PC-3 (cell line): Measurements from ENCODE around the gene PCSK5. TPM values are rescaled to one million over a fixed set of nuclear protein-coding genes. Genes with fewer than 3 reads are reported as not detected.

Experiments used
- ATAC-seq: fragments of 200-7000 bp; cut with Tn5 transposase; 2 replicates; pipeline ENCODE4 v1.9.1; 2020; ENCODE audit warnings: mild to moderate bottlenecking, moderate library complexity
- BruUV-seq: library from RNA; stranded (reverse); fragments of 400-500 nt; replicated peaks from 2 replicates; lab custom pipeline; 2021; lab: Mats Ljungman, UMichigan
- CTCF ChIA-PET: fragments of 300-600 bp; sonication (Branson Sonifier 250); formaldehyde crosslinking; loops from one replicate; lab custom pipeline; 2022; ENCODE audit warnings: antibody characterized with exemption; lab: Charles Lee
- POLR2A ChIA-PET: fragments of 300-600 bp; sonication (Branson Sonifier 250); formaldehyde crosslinking; loops from one replicate; lab custom pipeline; 2022; ENCODE audit warnings: antibody characterized with exemption; ENCODE audit not compliant: unreplicated experiment; lab: Charles Lee
- DNase-seq: peaks from one replicate; pipeline ENCODE4 v3.0.0-alpha.2; 2015
- H2AFZ ChIP-seq: fragments of 300-600 bp; sonication (generic); 2 replicates; pipeline ENCODE4 v1.6.0; 2016; ENCODE audit warnings: antibody characterized with exemption, low read length
- H3F3A ChIP-seq: fragments of 300-600 bp; sonication (generic); one replicate; pipeline ENCODE4 v1.6.0; 2017; ENCODE audit warnings: antibody characterized with exemption, low read length, control low read depth, mild to moderate bottlenecking; ENCODE audit not compliant: unreplicated experiment
- H3K27ac ChIP-seq: fragments of 300-600 bp; sonication (generic); 2 replicates; pipeline ENCODE4 v1.5.1; 2016; ENCODE audit warnings: mild to moderate bottlenecking, low read length
- H3K27me3 ChIP-seq: fragments of 300-600 bp; sonication (generic); 2 replicates; pipeline ENCODE4 v1.6.1; 2016; ENCODE audit warnings: low read length, mixed read lengths
- H3K36me3 ChIP-seq: fragments of 300-600 bp; sonication (generic); 2 replicates; pipeline ENCODE4 v1.6.1; 2016; ENCODE audit warnings: low read depth, mixed run types, low read length, mixed read lengths
- H3K4me1 ChIP-seq: fragments of 300-600 bp; sonication (generic); 2 replicates; pipeline ENCODE4 v1.5.1; 2016; ENCODE audit warnings: low read length; ENCODE audit not compliant: insufficient read depth
- H3K4me2 ChIP-seq: fragments of 300-600 bp; sonication (generic); 2 replicates; pipeline ENCODE4 v1.6.0; 2016; ENCODE audit warnings: low read length
- H3K4me3 ChIP-seq: fragments of 300-600 bp; sonication (generic); 2 replicates; pipeline ENCODE4 v1.5.1; 2016; ENCODE audit warnings: mild to moderate bottlenecking, low read length, mixed read lengths
- H3K79me2 ChIP-seq: fragments of 300-600 bp; sonication (generic); 2 replicates; pipeline ENCODE4 v1.6.1; 2017; ENCODE audit warnings: low read length, mixed read lengths
- H3K9ac ChIP-seq: fragments of 300-600 bp; sonication (generic); 2 replicates; pipeline ENCODE4 v1.6.0; 2016; ENCODE audit warnings: mild to moderate bottlenecking, low read length
- H3K9me2 ChIP-seq: fragments of 300-600 bp; sonication (generic); replicated peaks from 2 replicates; pipeline ENCODE4 v1.6.1; 2016; ENCODE audit warnings: mixed run types, low read length, mixed read lengths
- H3K9me3 ChIP-seq: fragments of 300-600 bp; sonication (generic); 2 replicates; pipeline ENCODE4 v1.6.1; 2016; ENCODE audit warnings: low read length, mixed read lengths
- H4K20me1 ChIP-seq: fragments of 300-600 bp; sonication (generic); 2 replicates; pipeline ENCODE4 v1.6.1; 2016; ENCODE audit warnings: low read length, mixed read lengths
- CTCF ChIP-seq: fragments of 300-600 bp; sonication (generic); conservative IDR thresholded peaks from 2 replicates; pipeline ENCODE4 v1.5.1; 2017; ENCODE audit warnings: antibody characterized with exemption, low read depth, mild to moderate bottlenecking, low read length
- EZH2 ChIP-seq: fragments of 300-600 bp; sonication (generic); IDR thresholded peaks from one replicate; pipeline ENCODE4 v1.6.1; 2017; ENCODE audit warnings: antibody characterized with exemption, mild to moderate bottlenecking, low read length; ENCODE audit not compliant: unreplicated experiment
- EZH2phosphoT487 ChIP-seq: fragments of 300-600 bp; sonication (generic); IDR thresholded peaks from 2 replicates; pipeline ENCODE4 v1.6.1; 2018; ENCODE audit warnings: mild to moderate bottlenecking, antibody characterized with exemption, low read length, borderline replicate concordance
- intact Hi-C: fragments of 100-400 bp; cut with micrococcal nuclease; formaldehyde crosslinking; loops from 2 replicates; pipeline ENCODE4 v1.9.0; 2023
- total RNA-seq: library from RNA; depleted of rRNA; stranded (reverse); fragments of >200 nt; gene quantifications from 2 replicates; pipeline ENCODE4 v1.2.3, GENCODE V29; 2014

The PCSK5 gene
- total RNA-seq, 1 experiment from 2014 or later, result not detected

DNA sequence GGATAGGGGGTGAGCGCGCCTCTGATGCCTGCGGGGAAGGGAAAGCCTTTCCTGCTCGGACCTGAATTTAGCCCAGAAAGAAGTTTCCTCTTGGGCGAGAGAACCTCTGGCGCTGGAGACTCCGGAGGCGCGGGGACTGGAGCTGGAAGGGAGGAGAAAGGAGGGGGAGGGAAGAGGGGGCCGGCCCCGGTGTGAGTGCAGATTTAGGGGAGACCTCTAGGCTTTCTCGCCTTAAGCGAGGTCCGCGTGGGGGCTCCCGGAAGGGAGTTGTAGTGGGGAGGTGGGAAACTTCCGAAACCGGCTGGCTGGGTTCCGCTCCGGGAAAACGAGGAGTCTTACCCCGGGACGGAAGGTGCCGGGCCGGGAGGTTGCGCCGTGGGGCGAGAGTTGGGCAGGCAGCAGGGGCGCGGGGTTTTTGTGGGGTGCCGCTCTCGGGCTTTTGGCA lies 1.3 kb downstream of the PCSK5 start:
- H3K4me2 ChIP-seq, result 0 out of 2 replicates have a peak overlapping the region, but pooled peaks have one; percentile 89
- no peaks in the 10 kb centered on the region for H4K20me1 ChIP-seq
- no peaks in the 10 kb centered on the region for H3K36me3 ChIP-seq
- DNase-seq (no peak), ATAC-seq (no peak)
- no peaks in the 10 kb centered on the region for H3K4me1 ChIP-seq
- no peaks in the 10 kb centered on the region for H3K9me2 ChIP-seq
- H3K9ac ChIP-seq, result no peak overlapping the region
- no peak overlapping the region for H3K27ac ChIP-seq
- TF ChIP-seq EZH2phosphoT487 (no peak), EZH2 (no peak), CTCF (no peak)
- H3K4me3 ChIP-seq, result no peak overlapping the region
- intact Hi-C loops, result no loop called here
- ChIA-PET CTCF (no interaction called here), POLR2A (no interaction called here)
- BruUV-seq, result no TSS peak
- no peak overlapping the region for H2AFZ ChIP-seq
- no peaks in the 10 kb centered on the region for H3F3A ChIP-seq
- H3K9me3 ChIP-seq, result no peaks in the 10 kb centered on the region
- H3K79me2 ChIP-seq, result no peaks in the 10 kb centered on the region
- peaks cover 22% of the 10 kb centered on the region for H3K27me3 ChIP-seq

- Histone ChIP-seq H3K36me3 (no peaks in the 10 kb centered on the region), H3K9me3 (no peaks in the 10 kb centered on the region), H3K79me2 (no peaks in the 10 kb centered on the region), H3K4me3 (no peak overlapping the region), H4K20me1 (no peaks in the 10 kb centered on the region), H2AFZ (no peak overlapping the region), H3K27me3 (peaks cover 22% of the 10 kb centered on the region), H3K9me2 (no peaks in the 10 kb centered on the region), H3K27ac (no peak overlapping the region), H3F3A (no peaks in the 10 kb centered on the region), H3K4me1 (no peaks in the 10 kb centered on the region), H3K4me2 (no peak overlapping the region), H3K9ac (no peak overlapping the region)
- no TSS peak for BruUV-seq
- ChIA-PET POLR2A (no interaction called here), CTCF (no interaction called here)
- DNase-seq, result no peak
- intact Hi-C loops, result no loop called here
- TF ChIP-seq EZH2 (no peak), CTCF (no peak), EZH2phosphoT487 (no peak)
- no peak for ATAC-seq
Observed at GRCh38 chr9:75892216-75892911, 1.9 kb downstream of the PCSK5 start.

DNA sequence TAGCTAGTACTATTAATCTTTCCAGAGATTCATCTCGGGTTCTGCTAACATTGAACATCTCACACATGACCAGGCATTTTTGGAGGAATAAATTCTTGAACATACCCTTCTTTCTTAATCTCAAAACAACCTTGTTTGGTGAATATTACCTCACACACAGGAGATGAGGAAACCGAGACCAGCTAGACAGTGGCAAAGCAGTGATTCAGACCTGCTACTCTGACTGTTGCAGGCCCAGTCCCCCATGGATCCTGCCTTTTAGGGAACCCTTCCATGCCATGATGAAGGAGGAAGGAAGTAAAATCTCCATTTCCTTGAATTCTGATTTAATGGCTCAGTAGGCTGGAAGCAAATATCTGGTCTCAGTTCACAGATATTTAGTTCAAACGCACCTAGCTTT lies 2.6 kb downstream of the PCSK5 start:
- CTCF ChIA-PET, result no interaction called here

More for the DNA sequence above, 2.6 kb downstream of the PCSK5 start:
- BruUV-seq, result no TSS peak
- no peak overlapping the region for H3K27ac ChIP-seq
- TF ChIP-seq EZH2phosphoT487 (no peak), CTCF (no peak), EZH2 (no peak)
- intact Hi-C loops, result no loop called here
- H3K4me1 ChIP-seq, result no peaks in the 10 kb centered on the region
- no peaks in the 10 kb centered on the region for H3K9me3 ChIP-seq
- no peaks in the 10 kb centered on the region for H3K79me2 ChIP-seq
- H3K36me3 ChIP-seq, result no peaks in the 10 kb centered on the region
- DNase-seq (no peak), ATAC-seq (no peak)
- H2AFZ ChIP-seq, result no peak overlapping the region
- no peak overlapping the region for H3K9ac ChIP-seq
- H3F3A ChIP-seq, result no peaks in the 10 kb centered on the region
- no peaks in the 10 kb centered on the region for H3K9me2 ChIP-seq
- no peaks in the 10 kb centered on the region for H4K20me1 ChIP-seq
- peaks cover 22% of the 10 kb centered on the region for H3K27me3 ChIP-seq
- H3K4me2 ChIP-seq, result no peak overlapping the region
- POLR2A ChIA-PET, result no interaction called here
- no peak overlapping the region for H3K4me3 ChIP-seq
